Measurements from ENCODE around the gene GPR55. TPM values are rescaled to one million over a fixed set of nuclear protein-coding genes. Genes with fewer than 3 reads are reported as not detected.
A peak's percentile ranks its signal among the peaks of the same experiment; 100 is the strongest.

GPR55 gene
- total RNA-seq, 1 experiment from 2014 or later = not detected

DNA sequence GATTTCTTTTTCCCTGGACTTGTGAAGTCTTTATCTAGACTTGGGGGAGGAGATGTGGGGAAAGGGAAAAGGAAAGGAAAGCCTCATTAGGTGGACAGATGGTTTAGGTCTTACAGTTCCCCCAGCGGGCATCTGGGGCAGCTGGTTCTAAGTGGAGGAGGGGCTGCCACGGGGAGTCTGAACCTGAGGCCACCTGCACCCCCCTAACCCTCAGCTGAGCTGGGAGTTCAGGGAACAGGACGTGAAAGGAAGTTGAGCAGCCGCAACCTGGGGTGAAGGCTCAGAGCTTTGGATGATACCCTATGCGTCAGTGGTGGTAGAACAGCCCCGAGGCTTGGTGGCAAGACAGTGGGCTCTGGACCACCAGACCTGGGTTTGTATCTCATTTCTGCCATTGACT lies 33.5 kb downstream of the GPR55 start:
- no peaks in the 10 kb centered on the region for H3K9me3 ChIP-seq (ENCODE audit: control insufficient read depth, low read depth, low read length)
- no peak overlapping the region for H2BK120ac ChIP-seq (ENCODE audit: low read depth, low read length, poor library complexity, severe bottlenecking)
- peaks cover 23 to 26% of the 10 kb centered on the region in 2 experiments for H3K4me1 Mint-ChIP-seq
- no peak overlapping the region for H3K9ac ChIP-seq (ENCODE audit: extremely low read depth, insufficient read length, low read length)
- no peak overlapping the region for H2BK12ac ChIP-seq (ENCODE audit: insufficient read length, low read depth, low read length)
- no peaks in the 10 kb centered on the region; the same call in 1 of the 2 replicates for H3K4me1 ChIP-seq (ENCODE audit: insufficient read depth, low read length)
- no peaks in the 10 kb centered on the region; a peak in 1 of 7 replicates for H3K36me3 Mint-ChIP-seq (ENCODE audit: insufficient read depth in 1 of 3, low read depth in 3 of 3)
- H3K4me2 ChIP-seq (ENCODE audit: insufficient read depth, insufficient read length, low read length) = no peak overlapping the region
- no peak overlapping the region for H2BK15ac ChIP-seq (ENCODE audit: low read depth, low read length)
- H3K9me3 Mint-ChIP-seq = no peaks in the 10 kb centered on the region
- peaks cover 10% of the 10 kb centered on the region for H3K27me3 Mint-ChIP-seq (ENCODE audit: low read depth)
- H3K23ac ChIP-seq (ENCODE audit: insufficient read length, low read depth, low read length) = no peak overlapping the region
- no peak overlapping the region for H3K4me3 Mint-ChIP-seq
- H3K27me3 ChIP-seq (ENCODE audit: insufficient read depth, low read length) = no peaks in the 10 kb centered on the region
- no peak overlapping the region for H4K5ac ChIP-seq (ENCODE audit: insufficient read length, low read depth, low read length)
- H3K14ac ChIP-seq (ENCODE audit: insufficient read depth, low read length) = no peak overlapping the region
- H2AFZ ChIP-seq (ENCODE audit: low read length) = no peak overlapping the region
- no peaks in the 10 kb centered on the region for H3K79me2 ChIP-seq (ENCODE audit: insufficient read depth, low read length)
- H4K91ac ChIP-seq (ENCODE audit: insufficient read length, low read depth, low read length) = no peak overlapping the region
- H3K27ac Mint-ChIP-seq = peak overlapping the region in 1 of 3 experiments; percentile 57; a peak in 1 of 7 replicates
- no peak overlapping the region for H3K18ac ChIP-seq (ENCODE audit: insufficient read length, low read depth, low read length)
- H3K23me2 ChIP-seq (ENCODE audit: insufficient read length, low read depth, low read length, poor library complexity, severe bottlenecking) = no peaks in the 10 kb centered on the region
- H3K27ac ChIP-seq (ENCODE audit: insufficient read length, low read depth, low read length) = no peak overlapping the region
- no peak overlapping the region for H2AK5ac ChIP-seq (ENCODE audit: insufficient read length, low read length)
- no CpG with 5 or more reads among the region's 6 CpGs for WGBS (ENCODE audit: extremely low coverage, insufficient read length, low lambda C conversion rate)
- no peak for DNase-seq
- H4K8ac ChIP-seq (replicated peaks; ENCODE audit: insufficient read length, low read depth, low read length) = no peak overlapping the region
- no peak overlapping the region for H3K56ac ChIP-seq (ENCODE audit: insufficient read length, low read depth, low read length)
- H3K79me1 ChIP-seq (ENCODE audit: insufficient read depth, low read depth, low read length, poor library complexity, severe bottlenecking) = no peaks in the 10 kb centered on the region
- no peaks in the 10 kb centered on the region for H4K20me1 ChIP-seq (ENCODE audit: control insufficient read depth, insufficient read depth, insufficient read length)
- H2BK20ac ChIP-seq (ENCODE audit: low read depth, low read length, poor library complexity, severe bottlenecking) = no peak overlapping the region
- no peak overlapping the region for H3T11ph ChIP-seq (ENCODE audit: low read length)
- no peak overlapping the region for H3K4ac ChIP-seq (ENCODE audit: low read depth, low read length)
- TF ChIP-seq, protein P1, sequence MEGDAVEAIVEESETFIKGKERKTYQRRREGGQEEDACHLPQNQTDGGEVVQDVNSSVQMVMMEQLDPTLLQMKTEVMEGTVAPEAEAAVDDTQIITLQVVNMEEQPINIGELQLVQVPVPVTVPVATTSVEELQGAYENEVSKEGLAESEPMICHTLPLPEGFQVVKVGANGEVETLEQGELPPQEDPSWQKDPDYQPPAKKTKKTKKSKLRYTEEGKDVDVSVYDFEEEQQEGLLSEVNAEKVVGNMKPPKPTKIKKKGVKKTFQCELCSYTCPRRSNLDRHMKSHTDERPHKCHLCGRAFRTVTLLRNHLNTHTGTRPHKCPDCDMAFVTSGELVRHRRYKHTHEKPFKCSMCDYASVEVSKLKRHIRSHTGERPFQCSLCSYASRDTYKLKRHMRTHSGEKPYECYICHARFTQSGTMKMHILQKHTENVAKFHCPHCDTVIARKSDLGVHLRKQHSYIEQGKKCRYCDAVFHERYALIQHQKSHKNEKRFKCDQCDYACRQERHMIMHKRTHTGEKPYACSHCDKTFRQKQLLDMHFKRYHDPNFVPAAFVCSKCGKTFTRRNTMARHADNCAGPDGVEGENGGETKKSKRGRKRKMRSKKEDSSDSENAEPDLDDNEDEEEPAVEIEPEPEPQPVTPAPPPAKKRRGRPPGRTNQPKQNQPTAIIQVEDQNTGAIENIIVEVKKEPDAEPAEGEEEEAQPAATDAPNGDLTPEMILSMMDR (conservative IDR thresholded peaks at IDR 0.05) = no peak
- H2BK5ac ChIP-seq (ENCODE audit: insufficient read length, low read length) = no peak overlapping the region
